GM23248 (cell line): Measurements from ENCODE around the gene NPPB.

Experiments
- EZH2 ChIP-seq: fragments of 200-600 bp; sonication (generic); IDR thresholded peaks from 2 replicates; pipeline ENCODE4 v1.6.1; 2018; ENCODE audit warnings: antibody characterized with exemption, mild to moderate bottlenecking; ENCODE audit not compliant: insufficient read depth, poor library complexity, severe bottlenecking
- EZH2phosphoT487 ChIP-seq: fragments of 200-600 bp; sonication (generic); IDR thresholded peaks from 2 replicates; pipeline ENCODE4 v1.6.1; 2018; ENCODE audit warnings: antibody characterized with exemption, moderate library complexity, mild to moderate bottlenecking, low read depth; ENCODE audit not compliant: insufficient read depth

DNA sequence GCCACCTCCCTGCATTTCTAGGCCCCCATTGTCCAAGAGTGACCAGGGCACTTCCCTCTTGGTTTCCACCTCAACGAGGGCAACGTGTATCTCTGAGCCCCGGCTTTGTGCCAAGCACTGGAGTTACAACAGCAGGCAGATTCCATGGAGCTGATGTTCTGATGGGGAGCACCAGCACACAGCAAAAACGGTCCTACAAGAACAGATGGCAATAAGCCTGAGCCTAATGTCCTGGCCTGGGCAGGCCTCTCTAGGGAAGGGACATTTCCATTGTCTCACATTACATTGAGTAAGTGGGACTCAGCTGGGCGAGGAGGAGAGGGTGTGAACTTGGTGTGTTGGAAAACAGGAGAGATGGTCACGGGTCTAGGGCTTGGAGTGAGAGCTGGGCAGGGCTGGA, 27.2 kb upstream of the NPPB start:
- TF ChIP-seq EZH2 (no peak), EZH2phosphoT487 (no peak)
